ENCODE data around the gene CHST15. TPM values are rescaled to one million over a fixed set of nuclear protein-coding genes. Genes with fewer than 3 reads are reported as not detected.

Gene CHST15
- total RNA-seq, 2 experiments from 2014 or later = 14.7 to 26.4 TPM

DNA sequence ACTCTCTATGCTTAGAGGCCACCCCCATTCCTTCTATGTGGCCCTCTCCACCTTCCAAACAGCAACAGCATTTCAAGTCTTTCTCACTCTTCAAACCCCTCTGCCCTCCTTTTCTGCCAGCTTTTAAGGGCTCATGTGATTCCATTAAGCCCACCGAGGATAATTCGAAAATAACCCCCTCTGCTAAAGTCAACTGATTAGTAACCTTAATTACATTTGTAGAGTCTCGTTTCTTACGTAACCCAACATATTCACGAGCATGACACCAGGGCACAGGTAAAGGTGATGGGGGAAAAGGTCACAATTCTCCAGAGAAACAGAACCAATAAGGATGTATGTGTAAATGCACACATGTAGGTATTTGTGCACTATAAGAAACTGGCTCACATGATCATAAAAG is 6.7 kb upstream of the CHST15 start:
- no peak overlapping the region for H3K27ac ChIP-seq (ENCODE audit: low read depth, low read length, poor library complexity, severe bottlenecking)
- peaks cover 10% of the 10 kb centered on the region; the same call in 1 of the 2 replicates for H3K9me3 ChIP-seq (ENCODE audit: low read length)
- no peak overlapping the region for H2AFZ ChIP-seq (ENCODE audit: low read length)
- no peak overlapping the region for H3K4me3 ChIP-seq (ENCODE audit: low read depth, low read length, poor library complexity, severe bottlenecking)
- no peak for DNase-seq (ENCODE audit: low spot score)
- CTCF ChIA-PET (ENCODE audit: unreplicated experiment) = no interaction called here
- H4K20me1 ChIP-seq (ENCODE audit: insufficient read depth, low read length) = no peaks in the 10 kb centered on the region
- TF ChIP-seq EZH2phosphoT487 (IDR thresholded peaks at IDR 0.05; ENCODE audit: borderline replicate concordance, low read depth, low read length) = no peak
- TF ChIP-seq, protein P1, sequence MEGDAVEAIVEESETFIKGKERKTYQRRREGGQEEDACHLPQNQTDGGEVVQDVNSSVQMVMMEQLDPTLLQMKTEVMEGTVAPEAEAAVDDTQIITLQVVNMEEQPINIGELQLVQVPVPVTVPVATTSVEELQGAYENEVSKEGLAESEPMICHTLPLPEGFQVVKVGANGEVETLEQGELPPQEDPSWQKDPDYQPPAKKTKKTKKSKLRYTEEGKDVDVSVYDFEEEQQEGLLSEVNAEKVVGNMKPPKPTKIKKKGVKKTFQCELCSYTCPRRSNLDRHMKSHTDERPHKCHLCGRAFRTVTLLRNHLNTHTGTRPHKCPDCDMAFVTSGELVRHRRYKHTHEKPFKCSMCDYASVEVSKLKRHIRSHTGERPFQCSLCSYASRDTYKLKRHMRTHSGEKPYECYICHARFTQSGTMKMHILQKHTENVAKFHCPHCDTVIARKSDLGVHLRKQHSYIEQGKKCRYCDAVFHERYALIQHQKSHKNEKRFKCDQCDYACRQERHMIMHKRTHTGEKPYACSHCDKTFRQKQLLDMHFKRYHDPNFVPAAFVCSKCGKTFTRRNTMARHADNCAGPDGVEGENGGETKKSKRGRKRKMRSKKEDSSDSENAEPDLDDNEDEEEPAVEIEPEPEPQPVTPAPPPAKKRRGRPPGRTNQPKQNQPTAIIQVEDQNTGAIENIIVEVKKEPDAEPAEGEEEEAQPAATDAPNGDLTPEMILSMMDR (conservative IDR thresholded peaks at IDR 0.05; ENCODE audit: low read length) = no peak
- no peaks in the 10 kb centered on the region for H3K9me2 ChIP-seq (ENCODE audit: insufficient read depth, low read length)
- no peak overlapping the region for H3K4me2 ChIP-seq (ENCODE audit: low read length)
- intact Hi-C loops (cut with micrococcal nuclease; ENCODE audit: unreplicated experiment) = loop anchor here (10.0 kb wide), 1 partner anchor 125 kb away; no protein-coding TSS in a partner anchor
- no peaks in the 10 kb centered on the region for H3K79me2 ChIP-seq (ENCODE audit: insufficient read depth, low read depth, low read length)
- peaks cover 54% of the 10 kb centered on the region for H3K4me1 ChIP-seq (ENCODE audit: insufficient read depth, low read length, poor library complexity, severe bottlenecking)
- BruUV-seq (replicated peaks) = no TSS peak
- H3K36me3 ChIP-seq (ENCODE audit: insufficient read depth, low read length) = no peaks in the 10 kb centered on the region; the same call in 1 of the 2 replicates
- POLR2A ChIA-PET = no interaction called here

DNA sequence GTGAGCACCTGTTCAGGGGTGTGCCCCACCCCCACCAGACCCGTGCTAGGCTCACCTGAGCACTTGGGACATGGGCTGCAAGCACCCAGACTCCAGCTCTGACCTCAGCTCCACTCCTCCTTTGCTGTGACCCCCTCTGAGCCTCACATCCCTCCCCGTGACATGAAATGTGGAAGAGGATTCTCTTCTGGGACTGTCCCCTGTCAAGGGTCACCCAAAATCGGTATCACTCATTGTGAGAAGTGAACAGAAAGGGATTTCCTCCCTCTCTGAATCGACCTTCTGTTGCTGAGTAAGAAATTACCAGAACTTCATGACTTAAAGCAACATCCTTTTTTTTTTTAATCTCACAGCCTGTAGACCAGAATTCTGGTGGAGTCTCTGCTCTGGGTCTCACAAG is 6.2 kb upstream of the CHST15 start:
- DNase-seq (ENCODE audit: low spot score) = no peak
- Histone ChIP-seq H3K79me2 (ENCODE audit: insufficient read depth, low read depth, low read length) (no peaks in the 10 kb centered on the region), H3K4me2 (ENCODE audit: low read length) (peak overlapping the region; percentile 5; the same call in 1 of the 2 replicates), H2AFZ (ENCODE audit: low read length) (no peak overlapping the region), H3K9me3 (ENCODE audit: low read length) (peaks cover 9% of the 10 kb centered on the region; the same call in 1 of the 2 replicates), H3K9me2 (ENCODE audit: insufficient read depth, low read length) (no peaks in the 10 kb centered on the region), H3K27ac (ENCODE audit: low read depth, low read length, poor library complexity, severe bottlenecking) (no peak overlapping the region), H3K36me3 (ENCODE audit: insufficient read depth, low read length) (no peaks in the 10 kb centered on the region; the same call in 1 of the 2 replicates), H3K4me1 (ENCODE audit: insufficient read depth, low read length, poor library complexity, severe bottlenecking) (peaks cover 54% of the 10 kb centered on the region), H4K20me1 (ENCODE audit: insufficient read depth, low read length) (no peaks in the 10 kb centered on the region), H3K4me3 (ENCODE audit: low read depth, low read length, poor library complexity, severe bottlenecking) (no peak overlapping the region)
- TF ChIP-seq, protein P1 (conservative IDR thresholded peaks at IDR 0.05; ENCODE audit: low read length) = no peak
- no peak for TF ChIP-seq EZH2phosphoT487 (IDR thresholded peaks at IDR 0.05; ENCODE audit: borderline replicate concordance, low read depth, low read length)
- ChIA-PET CTCF (ENCODE audit: unreplicated experiment) (no interaction called here), POLR2A (interaction anchor here (1.0 to 1.3 kb wide), 2 partner anchors 16 to 102 kb away, joined by 3 to 5 read pairs; no protein-coding TSS in a partner anchor)
- intact Hi-C loops (cut with micrococcal nuclease; ENCODE audit: unreplicated experiment) = loop anchor here (10.0 kb wide), 1 partner anchor 125 kb away; no protein-coding TSS in a partner anchor
- no TSS peak for BruUV-seq (replicated peaks)

DNA sequence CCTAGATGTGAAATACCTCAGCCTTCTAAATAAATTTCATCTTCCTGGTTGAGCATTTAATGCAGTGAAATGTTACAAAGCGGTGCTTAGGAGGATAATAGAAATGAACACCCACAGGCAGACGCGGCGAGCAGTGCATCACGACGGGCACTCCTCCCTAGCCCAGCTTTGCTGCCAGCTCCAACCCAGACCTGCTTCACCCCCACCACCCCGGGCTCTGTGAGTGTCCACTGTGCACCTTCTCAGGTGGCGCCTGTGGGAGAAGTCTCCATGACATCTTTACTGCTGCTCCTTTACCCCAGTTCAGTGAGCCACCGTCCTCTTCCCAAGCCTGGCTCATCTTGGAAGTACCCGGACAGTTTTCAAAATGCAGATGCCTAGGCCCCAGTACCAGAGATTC is 5.2 kb upstream of the CHST15 start:
- intact Hi-C loops (cut with micrococcal nuclease; ENCODE audit: unreplicated experiment) = no loop called here
- ChIA-PET POLR2A (interaction anchor here (0.5 to 1.3 kb wide), 4 partner anchors 15 to 101 kb away, joined by 3 to 5 read pairs (median 3); no protein-coding TSS in a partner anchor), CTCF (ENCODE audit: unreplicated experiment) (no interaction called here)
- Histone ChIP-seq H3K9me2 (ENCODE audit: insufficient read depth, low read length) (no peaks in the 10 kb centered on the region), H3K79me2 (ENCODE audit: insufficient read depth, low read depth, low read length) (no peaks in the 10 kb centered on the region), H3K36me3 (ENCODE audit: insufficient read depth, low read length) (no peaks in the 10 kb centered on the region; the same call in 1 of the 2 replicates), H3K4me2 (ENCODE audit: low read length) (no peak overlapping the region), H3K4me1 (ENCODE audit: insufficient read depth, low read length, poor library complexity, severe bottlenecking) (peaks cover 50% of the 10 kb centered on the region), H3K4me3 (ENCODE audit: low read depth, low read length, poor library complexity, severe bottlenecking) (no peak overlapping the region), H4K20me1 (ENCODE audit: insufficient read depth, low read length) (no peaks in the 10 kb centered on the region), H3K27ac (ENCODE audit: low read depth, low read length, poor library complexity, severe bottlenecking) (no peak overlapping the region), H2AFZ (ENCODE audit: low read length) (no peak overlapping the region), H3K9me3 (ENCODE audit: low read length) (no peaks in the 10 kb centered on the region)
- TF ChIP-seq, protein P1 (conservative IDR thresholded peaks at IDR 0.05; ENCODE audit: low read length) = no peak
- TF ChIP-seq EZH2phosphoT487 (IDR thresholded peaks at IDR 0.05; ENCODE audit: borderline replicate concordance, low read depth, low read length) = no peak
- no TSS peak for BruUV-seq (replicated peaks)
- no peak for DNase-seq (ENCODE audit: low spot score)
